DLD1 (cell line): Measurements from ENCODE around the gene RFT1.

Source experiments
- in situ Hi-C: cut with HindIII; loops from 2 replicates; pipeline ENCODE4 v1.10.0; 2017; ENCODE audit warnings: low sequenced_read_pairs

Gene RFT1

DNA sequence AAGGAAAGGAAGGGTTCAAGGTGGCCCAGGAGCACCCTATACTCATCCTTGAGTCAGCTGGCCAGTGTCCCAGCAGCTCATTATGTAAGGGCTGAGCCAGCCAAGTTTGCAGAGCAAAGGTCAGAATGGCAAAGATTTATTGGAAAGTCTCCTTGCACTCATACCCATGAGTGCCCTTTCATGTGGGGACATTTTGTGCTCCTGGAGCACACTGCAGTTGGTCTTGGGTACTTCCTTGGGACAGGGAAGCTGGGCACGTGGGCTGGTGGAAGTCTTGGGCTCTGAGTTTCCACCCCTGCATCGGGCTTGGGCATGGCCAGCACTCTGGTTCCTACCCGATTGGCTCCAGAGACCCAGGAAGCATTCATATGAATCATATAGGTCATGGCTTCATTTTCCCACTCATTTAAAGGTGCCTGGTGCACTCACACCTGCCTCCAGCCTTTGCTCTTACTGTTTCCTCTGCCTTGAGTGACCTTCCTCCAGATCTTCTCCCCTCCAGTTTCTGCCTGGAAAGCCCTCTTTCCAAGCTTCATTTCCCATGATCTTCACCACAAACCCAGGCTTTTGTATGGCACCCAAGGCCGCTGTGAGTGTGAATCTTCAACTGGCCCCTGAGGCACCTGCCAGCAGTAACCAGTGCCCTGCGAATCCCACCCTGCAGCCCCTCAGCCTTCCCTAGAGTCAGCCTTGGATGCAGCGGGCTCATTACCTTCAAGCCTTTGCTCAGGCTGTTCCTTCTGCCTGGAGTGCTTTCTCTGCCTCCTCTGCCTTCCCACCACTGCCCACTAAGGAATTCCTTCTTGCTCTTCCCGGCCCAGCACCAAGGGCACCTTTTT, 20.2 kb upstream of the RFT1 start:
- in situ Hi-C loops = no loop called here

DNA sequence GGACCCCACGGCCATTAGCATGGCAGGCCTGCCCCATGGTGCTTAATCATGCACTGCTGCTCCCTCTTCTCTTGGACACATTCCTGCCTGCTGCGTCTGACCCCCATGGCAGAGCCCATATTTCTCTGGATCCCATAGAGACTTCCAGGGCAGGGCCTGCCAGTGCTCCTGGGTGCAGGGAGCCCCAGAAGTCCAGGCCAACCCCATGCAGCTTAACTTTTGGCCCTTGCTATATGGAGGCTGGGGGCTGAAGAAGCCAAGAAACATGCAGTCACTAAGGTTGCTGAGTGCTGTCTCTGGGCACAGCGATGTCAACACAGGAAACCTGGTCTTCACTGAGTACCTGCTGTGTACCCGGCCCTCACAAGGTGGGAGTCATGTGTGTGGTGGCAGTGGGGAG, 19.5 kb upstream of the RFT1 start:
- in situ Hi-C loops = no loop called here

DNA sequence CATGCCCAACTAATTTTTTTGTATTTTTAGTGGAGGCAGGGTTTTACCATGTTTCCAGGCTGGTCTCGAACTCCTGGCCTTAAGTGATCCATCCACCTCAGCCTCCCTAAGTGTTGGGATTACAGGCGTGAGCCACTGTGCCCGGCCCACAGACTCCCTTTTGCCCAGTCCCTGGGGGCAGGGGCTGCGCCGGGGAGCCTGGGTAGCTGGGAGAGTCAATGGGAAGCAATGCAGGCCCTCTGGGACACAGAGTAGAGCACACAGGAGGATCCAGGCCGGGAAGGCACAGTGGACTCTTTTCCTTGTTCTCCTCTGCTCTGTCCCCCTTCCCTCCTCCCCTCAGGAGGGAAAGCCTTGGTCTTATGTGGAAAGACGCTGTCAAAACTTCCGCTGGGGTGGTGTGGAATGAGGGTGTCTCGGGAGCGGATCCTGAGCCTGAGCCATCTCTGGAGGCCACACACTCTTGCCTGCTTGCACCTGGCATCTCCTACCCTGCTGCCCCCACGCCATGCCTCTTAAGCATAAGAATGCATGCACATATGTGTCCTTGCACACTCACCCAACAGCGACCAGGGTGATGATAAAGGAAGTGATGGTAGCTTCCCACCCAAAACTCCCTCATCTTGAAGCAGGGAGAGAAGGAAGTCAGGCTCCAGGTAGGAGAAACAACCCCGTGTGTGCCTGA, 18.9 kb upstream of the RFT1 start:
- in situ Hi-C loops = no loop called here

DNA sequence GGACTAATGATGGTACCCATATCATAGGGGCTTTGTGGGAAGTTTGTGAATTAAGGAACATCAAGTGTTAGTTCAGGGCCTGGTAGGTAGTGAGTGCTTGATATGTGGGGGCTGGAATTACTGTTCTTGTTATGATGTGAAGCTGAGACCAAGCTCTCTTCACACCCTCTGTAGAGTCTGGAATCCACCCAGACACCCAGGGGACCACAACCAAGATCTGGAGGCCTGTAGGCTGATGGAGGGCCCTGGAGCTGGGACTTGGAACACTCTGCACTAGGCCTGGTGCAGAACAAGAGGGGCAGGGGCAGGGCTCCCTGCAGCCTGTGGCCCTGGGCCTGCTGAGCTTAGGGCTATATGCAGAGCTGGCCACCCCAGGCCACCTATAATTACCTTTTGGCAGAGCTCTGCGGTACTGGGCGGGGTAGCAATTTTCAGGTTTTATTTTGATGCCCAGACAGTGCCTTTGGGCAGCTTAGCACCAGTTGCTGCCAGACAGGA, 17.7 kb upstream of the RFT1 start:
- in situ Hi-C loops = no loop called here

DNA sequence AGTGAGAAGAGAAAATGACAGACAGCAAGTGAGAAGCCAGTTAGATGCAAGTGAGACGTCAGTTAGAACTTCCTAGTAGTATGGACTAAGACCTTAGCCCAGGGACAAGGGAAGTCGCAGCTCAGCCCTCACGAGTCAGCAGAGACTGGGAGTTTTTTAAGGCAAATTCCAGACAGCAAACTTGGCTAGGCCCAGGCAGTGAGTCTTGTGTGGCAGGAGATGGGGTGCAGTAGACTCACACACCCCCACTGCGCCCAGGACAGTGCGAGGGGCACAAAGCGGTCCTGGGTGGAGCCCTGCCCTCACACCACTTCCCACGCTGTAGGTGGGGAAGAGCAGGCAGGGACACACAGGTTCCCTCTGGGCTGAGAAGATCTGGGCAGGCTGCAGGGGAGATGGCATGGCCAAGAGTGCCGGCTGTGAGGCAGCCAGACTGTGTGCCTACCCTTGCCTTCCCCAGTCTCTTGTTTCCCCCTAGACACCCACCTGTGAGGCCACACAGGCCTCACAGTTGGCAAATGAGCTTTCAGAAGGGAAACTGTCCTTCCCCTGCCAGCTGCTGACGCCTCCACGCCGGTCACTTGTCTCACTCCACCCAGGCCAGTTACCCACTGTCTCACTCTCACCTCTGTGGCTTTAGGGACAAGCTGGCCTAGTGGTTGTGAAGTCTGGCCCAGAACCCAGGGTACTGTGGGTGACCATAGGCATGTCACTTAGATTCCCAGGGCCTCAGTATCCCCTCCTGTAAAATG, 17.1 kb upstream of the RFT1 start:
- in situ Hi-C loops = no loop called here

DNA sequence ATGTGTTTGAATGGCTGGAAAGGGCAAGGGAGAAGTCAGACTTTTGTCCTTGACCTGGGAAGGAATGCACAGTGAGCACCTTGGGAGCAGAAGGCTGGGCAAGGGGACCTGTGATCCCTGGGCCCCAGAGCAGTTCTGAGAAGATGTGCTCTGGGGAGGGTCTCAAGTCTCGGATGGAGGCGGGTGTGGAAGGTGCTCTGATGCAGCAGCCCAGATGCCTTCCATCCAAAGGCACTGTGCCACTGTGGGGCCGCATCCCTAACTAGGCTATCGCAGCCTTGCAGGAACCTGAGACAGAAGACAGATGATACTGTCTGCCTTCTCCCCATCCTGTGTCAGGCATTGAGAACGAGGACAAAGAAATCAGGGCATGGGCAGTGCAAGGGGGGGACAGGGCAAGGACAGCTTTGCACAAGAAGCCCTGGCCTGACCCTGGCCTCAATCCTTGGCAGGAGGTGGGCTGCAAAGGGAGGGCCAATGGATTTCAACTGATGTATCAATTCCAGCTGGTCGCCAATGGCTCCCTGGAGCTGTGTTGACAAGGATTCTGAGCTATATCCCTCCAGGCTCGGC, 16.2 kb upstream of the RFT1 start:
- in situ Hi-C loops = no loop called here

DNA sequence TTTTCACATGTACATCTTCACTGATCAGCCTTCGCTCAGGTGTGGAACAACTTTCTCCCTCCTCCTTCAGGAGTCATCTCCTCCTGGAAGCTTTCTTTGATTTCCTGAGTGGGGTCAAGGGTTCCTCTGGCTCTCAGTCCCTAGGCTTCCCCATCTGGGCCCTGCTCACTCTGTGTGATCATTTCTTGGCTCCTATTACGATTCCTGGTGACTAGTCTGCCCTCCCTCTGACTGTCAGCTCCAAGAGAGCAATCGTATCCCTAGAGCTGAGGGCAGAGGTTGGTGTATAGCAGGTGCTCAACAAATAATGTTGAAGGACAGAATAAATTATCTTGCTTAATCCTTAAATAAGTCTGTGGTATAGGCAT, 15.5 kb upstream of the RFT1 start:
- in situ Hi-C loops = no loop called here

DNA sequence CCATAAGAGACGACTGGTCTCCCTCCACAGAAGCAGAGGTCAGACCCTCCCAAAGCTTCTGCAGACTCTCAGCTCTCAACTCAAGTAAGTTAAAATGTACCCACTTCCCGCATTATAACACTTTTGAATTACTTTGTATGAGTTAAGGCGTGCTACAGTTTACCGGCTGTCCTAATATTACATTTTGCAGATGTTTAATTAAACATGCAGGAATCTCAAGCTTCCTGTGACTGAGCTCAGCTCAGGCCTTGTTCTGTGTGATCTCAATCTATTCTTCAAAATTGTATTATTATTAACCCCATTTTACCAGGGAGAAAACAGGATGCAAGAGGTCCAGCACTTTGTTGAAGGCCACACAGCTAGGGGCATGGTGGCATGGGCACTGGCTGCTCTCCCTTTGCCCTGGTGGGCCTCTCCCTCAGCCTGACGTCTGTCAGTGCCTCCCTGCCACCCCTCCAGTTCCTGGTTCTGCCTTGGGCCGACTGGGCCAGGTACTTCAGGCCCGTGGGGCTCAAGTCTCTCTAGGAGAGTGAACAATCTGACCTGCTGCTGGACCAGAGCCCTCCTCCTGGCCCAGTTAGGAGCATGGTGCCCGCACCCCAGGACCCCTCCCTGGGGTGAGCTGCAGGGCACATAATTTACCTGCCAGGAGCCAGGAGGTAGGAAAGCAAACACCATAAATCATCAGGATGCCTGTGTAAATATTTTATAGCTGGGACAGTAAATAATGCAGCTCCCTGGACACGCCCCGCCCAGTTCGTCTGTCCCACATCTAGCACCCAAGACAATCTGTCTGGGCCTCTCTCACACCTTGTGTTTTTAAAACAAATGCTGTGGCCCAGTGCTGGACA, 14.9 kb upstream of the RFT1 start:
- in situ Hi-C loops = no loop called here

DNA sequence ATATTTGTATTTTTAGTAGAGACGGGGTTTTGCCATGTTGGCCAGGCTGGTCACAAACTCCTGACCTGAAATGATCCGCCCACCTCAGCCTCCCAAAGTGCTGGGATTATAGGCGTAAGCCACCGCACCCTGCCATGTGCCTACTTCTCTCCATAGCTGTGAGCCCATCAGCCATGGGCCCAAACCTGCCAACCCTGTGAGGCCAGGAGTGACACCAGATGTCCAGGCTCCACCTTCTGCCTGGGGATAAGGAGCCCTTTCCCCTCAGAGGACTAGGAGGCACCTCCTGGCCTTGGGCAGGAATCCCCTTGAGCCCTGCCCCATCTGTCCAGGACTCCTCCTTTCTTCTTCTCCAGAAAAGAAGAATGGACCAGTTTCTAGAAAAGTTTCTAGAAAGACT, 14.2 kb upstream of the RFT1 start:
- in situ Hi-C loops = no loop called here

DNA sequence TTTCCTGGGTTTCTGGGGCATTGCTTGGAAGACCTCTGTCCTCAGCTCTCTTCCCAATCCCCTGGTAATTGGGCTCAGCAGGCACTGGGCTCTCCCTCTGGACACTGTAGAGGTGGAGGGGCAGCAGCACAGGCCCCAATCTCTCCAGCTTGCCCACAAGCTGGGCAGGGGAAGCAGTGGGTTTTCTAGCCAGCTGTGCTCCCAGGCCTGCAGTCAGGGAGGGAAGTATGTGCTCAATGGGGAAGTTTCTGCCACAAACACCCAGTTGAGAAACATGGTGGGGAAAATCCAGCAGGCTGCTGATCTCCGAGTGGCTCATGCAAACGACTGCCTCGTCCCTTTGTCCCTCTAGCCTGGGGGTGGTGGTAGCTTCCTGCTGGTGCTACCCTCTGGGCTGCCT, 12.8 kb upstream of the RFT1 start:
- in situ Hi-C loops = no loop called here

DNA sequence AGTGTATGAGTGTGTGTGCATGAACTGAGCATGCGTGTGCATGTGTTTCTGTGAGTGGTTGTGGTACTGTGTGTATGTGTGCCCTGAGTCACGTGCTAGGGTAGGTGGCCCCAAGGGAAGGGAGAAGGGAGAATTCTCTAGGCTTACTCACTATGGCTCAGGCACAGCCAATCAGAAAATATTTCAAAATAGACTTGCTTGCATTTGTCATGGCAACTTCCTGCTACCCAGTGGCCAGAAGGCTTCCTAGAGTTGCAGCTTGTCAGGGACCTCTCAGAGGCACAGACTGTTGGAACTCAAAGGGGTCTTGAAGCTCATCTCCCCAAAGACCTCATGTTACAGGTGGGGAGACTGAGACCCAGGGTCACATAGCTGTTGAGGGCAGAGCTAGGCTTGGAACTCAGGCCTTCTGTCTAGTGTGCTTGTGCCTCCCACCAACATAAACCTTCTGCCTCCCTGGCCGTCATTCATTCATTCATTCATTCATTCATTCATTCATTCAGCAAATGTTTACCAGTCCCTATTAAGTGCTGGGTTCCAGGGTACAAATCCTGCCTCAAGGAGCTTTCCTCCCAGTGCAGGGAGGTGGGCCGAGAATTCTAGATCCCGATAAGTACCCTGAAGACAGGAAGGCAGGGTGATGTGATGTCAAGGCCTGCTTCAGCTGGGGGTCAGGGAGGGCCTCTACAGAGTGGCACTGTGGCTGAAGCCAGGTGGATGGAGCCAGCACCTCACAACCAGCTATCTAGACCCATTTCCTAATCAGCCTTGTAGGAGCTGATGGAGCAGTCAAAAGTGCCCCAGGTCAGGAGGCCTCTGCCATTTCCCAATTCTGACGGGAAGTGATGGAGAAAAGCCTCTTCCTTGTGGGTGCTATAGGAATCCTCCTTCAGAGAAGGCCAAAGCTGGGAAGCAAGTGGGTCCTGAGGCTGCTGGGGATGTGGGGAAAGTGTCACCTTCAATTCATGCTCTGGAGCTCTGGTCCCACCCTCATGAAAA, 10.9 kb upstream of the RFT1 start:
- in situ Hi-C loops = no loop called here

DNA sequence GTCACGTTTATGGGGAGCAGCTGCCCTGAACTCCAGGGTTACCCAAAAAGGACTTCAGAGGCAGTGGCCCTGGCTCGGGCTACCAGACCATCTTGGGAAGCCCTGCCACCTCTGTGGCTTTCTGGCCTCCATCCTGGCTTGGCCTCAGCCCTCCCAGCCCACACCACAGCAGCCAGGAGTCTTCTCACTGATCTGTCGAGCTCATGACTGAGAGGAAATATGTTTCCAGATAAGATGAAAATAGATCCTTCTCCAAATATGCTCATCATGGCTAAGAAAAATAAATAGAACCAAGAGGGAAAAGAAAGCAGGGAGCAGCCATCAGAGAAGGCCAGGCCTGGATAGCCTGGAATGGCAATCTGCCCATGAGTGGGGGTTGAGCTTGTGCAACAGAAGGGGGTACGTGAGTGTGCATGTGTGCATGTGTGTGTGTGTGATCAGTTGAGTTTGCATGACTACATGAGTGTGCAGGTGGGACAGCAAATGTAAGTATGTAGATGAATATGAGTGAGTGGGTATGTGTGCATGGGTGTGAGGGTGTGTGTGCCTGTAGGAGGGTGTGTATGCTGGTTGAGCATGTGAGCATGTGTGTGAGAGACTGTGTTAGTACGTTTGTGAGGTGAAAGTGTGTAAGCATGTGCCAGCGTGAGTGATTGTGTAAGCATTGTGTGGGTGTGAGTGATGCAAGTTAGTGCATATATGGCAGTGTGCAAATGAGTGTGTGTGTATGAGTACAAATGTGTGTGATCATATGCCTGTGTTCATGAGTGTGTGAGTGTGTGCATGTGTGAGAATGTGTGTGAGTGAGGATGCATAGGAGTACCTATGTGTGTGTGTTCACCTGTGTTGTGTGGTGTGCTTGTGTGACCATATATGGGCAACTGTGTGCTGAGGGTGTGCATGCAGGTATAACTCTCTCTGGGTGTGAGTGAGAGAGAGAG, 9.9 kb upstream of the RFT1 start:
- in situ Hi-C loops = loop anchor here (10.0 kb wide), 1 partner anchor 135 kb away; no protein-coding TSS in a partner anchor

DNA sequence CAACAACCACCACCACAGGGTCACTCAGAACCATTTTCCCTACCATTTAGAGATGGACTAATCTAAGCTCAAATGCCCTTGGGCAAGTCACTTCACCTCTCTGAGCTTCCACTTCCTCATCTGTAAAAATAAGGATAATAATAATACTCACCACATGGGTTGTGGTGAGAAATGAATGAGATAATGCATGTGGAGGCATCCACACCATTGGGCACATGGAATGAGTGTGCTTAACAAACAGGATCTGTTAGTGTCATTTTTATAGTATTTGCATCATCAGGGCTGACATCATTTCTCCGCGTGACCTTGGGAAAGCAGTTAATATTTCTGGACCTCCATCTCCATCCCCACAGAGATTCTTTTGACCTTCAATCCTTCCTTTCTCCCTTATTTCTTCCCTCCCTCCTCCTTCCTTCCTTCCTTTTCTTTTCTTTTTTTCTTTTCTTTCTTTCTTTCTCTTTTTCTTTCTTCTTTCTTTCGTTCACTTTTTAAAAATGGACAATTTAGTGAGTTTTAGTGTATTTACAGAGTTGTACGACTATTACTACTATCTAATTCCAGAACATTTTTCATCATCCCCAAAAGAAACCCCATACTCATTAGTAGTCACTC, 7.7 kb upstream of the RFT1 start:
- in situ Hi-C loops = loop anchor here (10.0 kb wide), 1 partner anchor 137 kb away; no protein-coding TSS in a partner anchor

DNA sequence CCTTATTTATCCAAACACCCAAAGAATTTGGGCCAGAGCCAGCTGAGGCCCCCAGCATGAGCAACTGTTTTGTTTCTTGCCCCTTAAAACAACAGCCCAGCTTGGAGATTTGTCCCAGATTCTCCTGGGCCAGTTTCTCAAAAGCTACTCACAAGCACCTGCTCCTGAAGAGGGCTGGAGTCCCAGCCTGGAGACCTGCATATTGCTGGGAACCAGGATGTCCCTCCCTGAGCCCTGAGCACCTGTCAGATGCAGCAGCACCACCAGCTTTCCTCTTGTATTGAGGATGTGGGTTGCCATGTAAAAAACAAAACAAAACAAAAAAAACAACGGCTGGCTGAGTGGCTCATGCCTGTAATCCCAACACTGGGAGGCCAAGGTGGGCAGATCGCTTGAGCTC, 7.0 kb upstream of the RFT1 start:
- in situ Hi-C loops = loop anchor here (10.0 kb wide), 1 partner anchor 138 kb away; no protein-coding TSS in a partner anchor

DNA sequence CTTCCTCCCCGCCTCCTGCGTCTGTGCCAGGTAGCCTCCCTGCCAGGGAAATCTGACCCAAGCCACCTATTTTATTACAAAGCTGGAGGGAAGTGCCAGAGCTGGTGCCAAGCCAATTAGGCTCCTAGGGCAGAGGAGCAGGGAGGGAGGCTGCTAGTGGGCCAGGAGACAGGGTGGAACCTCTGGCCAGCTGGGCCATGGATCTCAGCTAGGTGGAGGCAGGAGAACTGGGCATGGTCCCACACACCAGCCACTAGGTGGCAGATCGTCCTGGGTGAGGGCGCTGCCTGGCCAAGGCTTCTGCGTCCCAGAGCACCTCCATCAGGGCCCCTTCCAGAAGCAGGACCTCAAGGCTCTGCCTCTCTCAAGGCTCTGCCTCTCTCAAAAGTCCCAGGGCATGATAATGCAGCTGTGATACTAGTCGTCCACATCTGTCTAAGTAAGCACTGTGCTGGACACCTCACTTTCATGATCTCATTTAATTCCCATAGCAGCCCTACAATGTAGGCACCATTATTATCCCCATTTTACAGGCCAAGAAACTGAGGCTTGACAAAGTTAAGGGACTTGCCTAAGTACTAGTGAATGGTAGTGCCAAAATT, 4.5 kb upstream of the RFT1 start:
- in situ Hi-C loops = loop anchor here (10.0 kb wide), 1 partner anchor 140 kb away; no protein-coding TSS in a partner anchor

DNA sequence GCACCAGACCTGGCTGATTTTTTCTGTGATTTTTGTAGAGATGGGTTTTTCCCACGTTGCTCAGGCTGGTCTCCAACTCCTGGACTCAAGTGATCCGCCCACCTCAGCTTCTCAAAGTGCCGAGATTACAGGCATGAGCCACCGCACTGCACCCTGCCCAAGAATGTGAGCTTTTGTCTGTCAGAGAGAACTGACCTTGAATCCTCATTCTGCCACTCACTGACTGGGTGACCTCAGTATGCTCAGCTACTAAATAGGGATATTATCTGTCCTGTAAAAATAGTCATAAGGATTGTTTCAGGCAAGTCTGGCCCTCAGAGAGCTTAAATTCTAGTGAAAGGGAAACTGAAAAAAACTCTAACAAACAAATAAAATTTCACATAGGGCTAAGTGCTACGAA, 2.1 kb upstream of the RFT1 start:
- in situ Hi-C loops = loop anchor here (10.0 kb wide), 1 partner anchor 142 kb away; no protein-coding TSS in a partner anchor

DNA sequence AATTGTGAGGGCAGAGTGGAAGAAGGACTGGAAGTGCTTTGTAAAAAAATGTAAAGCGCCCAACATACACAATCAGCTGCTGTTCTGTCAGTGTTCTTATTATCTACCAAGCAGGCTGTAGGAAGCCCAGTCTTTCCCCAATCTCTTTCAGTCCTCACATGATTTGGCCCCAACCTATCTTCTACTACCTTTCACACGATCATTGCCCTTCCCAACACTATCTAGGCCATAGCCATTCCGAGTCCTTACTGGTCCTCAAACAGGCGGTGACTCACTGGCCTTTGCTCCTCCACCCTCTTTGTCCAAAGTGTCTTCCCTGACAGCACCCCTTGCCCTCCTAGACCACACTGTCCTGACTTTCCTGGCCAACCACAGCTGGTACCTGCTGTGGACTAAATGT, 861 bp upstream of the RFT1 start:
- in situ Hi-C loops = loop anchor here (10.0 kb wide), 1 partner anchor 144 kb away; no protein-coding TSS in a partner anchor
